WERI-Rb-1 (cell line): Measurements from ENCODE around the gene KCND2.

Source experiments
- DNase-seq: peaks from one replicate; pipeline ENCODE4 v3.0.0-alpha.2; 2020
- H3K27ac ChIP-seq: fragments of 250-450 bp; sonication (Bioruptor Pico); 2 replicates; pipeline ENCODE4 v1.5.1; 2020; ENCODE audit warnings: mild to moderate bottlenecking, moderate library complexity
- H3K27me3 ChIP-seq: fragments of 250-450 bp; sonication (Bioruptor Pico); 2 replicates; pipeline ENCODE4 v1.5.1; 2021; ENCODE audit warnings: mild to moderate bottlenecking, low read depth, moderate library complexity; ENCODE audit not compliant: insufficient read depth, severe bottlenecking
- H3K36me3 ChIP-seq: fragments of 250-450 bp; sonication (Bioruptor Pico); 2 replicates; pipeline ENCODE4 v1.5.1; 2020; ENCODE audit warnings: mild to moderate bottlenecking, moderate library complexity
- H3K4me3 ChIP-seq: 2 replicates; pipeline ENCODE4 v1.5.1; 2011; ENCODE audit warnings: low read depth, mild to moderate bottlenecking, control low read depth, low read length
- H3K9me3 ChIP-seq: fragments of 250-450 bp; sonication (Bioruptor Pico); 2 replicates; pipeline ENCODE4 v1.5.1; 2021; ENCODE audit warnings: mild to moderate bottlenecking, moderate library complexity; ENCODE audit not compliant: severe bottlenecking
- TF ChIP-seq, protein P1 (sequence below): IDR thresholded peaks from 2 replicates; pipeline ENCODE4 v1.5.1; 2011; ENCODE audit warnings: low read depth, mild to moderate bottlenecking, control low read depth, inconsistent platforms, low read length

KCND2 gene

DNA sequence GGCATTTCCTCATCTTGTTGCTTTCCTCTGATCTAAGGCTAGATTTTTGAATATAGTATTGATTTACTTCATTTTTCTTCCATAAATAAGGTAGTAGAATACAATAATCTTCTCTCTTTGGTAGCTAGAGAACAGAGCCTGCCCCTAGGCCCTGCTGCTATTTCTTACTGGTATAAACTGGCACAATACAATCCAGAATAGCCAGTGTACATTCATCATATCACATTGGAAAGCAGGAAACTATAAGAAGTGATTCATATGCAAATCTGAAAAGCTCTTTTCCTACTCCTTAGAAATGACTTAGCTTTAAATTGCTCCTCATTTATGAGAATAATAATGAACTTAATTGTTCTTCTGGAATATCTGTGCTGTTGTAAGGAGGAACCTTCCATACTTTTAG, 100.2 kb downstream of the KCND2 start:
- TF ChIP-seq, protein P1, sequence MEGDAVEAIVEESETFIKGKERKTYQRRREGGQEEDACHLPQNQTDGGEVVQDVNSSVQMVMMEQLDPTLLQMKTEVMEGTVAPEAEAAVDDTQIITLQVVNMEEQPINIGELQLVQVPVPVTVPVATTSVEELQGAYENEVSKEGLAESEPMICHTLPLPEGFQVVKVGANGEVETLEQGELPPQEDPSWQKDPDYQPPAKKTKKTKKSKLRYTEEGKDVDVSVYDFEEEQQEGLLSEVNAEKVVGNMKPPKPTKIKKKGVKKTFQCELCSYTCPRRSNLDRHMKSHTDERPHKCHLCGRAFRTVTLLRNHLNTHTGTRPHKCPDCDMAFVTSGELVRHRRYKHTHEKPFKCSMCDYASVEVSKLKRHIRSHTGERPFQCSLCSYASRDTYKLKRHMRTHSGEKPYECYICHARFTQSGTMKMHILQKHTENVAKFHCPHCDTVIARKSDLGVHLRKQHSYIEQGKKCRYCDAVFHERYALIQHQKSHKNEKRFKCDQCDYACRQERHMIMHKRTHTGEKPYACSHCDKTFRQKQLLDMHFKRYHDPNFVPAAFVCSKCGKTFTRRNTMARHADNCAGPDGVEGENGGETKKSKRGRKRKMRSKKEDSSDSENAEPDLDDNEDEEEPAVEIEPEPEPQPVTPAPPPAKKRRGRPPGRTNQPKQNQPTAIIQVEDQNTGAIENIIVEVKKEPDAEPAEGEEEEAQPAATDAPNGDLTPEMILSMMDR: no peak
- Histone ChIP-seq H3K4me3 (no peak overlapping the region), H3K9me3 (no peaks in the 10 kb centered on the region), H3K27me3 (no peaks in the 10 kb centered on the region), H3K36me3 (no peaks in the 10 kb centered on the region), H3K27ac (no peak overlapping the region)
- no peak for DNase-seq

DNA sequence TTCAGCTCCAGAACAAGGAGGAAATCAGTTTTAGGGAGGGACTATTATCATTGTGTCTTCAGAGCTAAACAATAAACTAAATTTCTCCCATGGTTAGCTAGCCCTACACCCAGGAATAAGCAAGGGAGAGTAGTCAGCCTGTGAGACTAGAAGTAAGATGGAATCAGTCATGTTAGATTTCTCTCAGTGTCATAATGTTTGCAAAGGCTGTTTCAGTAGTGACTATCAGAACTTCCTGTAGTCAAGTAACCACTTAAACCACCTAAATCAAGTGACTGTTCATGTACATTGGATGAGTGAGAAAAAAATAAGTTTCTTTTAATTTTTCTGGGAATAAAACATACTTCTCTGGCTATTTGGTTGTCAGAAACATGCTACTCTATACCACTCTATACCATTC, 121.6 kb downstream of the KCND2 start:
- Histone ChIP-seq H3K4me3 (no peak overlapping the region), H3K9me3 (no peaks in the 10 kb centered on the region), H3K36me3 (no peaks in the 10 kb centered on the region), H3K27ac (no peak overlapping the region), H3K27me3 (no peaks in the 10 kb centered on the region)
- TF ChIP-seq, protein P1: no peak
- DNase-seq: no peak

DNA sequence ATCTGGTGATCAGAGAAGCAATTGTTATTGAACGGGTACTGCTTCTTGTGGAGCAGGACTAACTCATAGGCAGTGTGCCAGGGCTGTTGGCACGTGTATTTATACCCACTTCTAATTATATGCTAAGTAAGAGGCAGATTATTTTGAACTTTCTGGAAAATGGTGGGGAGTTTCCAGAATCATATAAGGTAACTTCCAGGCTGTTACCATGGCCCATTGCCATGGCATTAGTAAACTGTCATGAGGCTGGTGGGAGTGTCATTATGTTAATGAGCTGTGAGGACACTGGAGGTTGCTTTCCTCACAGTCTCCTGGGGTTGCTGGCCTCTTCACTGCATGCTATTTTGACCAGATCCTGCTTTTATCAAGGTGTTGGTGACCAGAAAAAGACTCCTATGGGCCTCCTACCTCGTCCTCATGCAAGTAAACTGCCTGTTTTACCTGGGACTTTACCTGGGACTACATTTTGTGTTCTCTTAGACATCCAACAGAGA, 122.6 kb downstream of the KCND2 start:
- no peak overlapping the region for H3K4me3 ChIP-seq
- no peaks in the 10 kb centered on the region for H3K36me3 ChIP-seq
- TF ChIP-seq, protein P1: no peak
- DNase-seq: no peak
- H3K9me3 ChIP-seq: no peaks in the 10 kb centered on the region
- no peaks in the 10 kb centered on the region for H3K27me3 ChIP-seq
- H3K27ac ChIP-seq: no peak overlapping the region

DNA sequence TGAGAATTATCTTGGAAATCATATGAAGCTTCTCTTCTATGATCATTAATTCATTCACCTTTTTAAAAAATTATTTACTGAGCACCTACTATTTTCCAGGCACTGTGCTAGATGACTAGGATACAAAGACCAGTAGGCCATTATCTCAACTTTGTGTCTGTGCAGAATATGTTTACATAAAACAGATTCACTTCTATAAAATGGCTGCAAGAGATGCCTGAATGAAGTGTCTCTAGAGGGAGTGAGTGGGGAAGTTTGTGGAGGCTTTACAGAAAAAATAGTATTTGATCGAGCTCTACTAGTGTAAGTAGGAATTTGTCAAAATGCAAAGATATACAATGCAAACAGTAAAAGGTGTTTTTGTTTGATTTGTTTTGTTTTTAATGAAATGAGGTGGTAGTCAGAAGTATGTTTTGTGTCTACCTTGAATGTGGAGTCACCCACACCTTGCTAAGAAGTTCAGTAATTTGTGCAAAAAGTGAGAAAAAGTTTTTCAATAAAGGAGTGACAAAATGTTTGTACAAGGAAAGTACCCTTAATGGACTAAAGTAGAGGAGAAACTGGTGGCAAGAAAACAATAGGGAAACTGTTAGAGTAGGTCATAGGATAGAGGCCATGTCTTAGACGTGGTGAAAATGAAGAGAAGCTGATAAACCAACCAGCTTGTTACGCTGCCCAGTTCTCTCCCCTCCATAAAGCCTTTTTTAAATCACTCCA, 125.5 kb downstream of the KCND2 start:
- no peak overlapping the region for H3K4me3 ChIP-seq
- no peak for DNase-seq
- H3K27me3 ChIP-seq: no peaks in the 10 kb centered on the region
- no peak overlapping the region for H3K27ac ChIP-seq
- TF ChIP-seq, protein P1: no peak
- no peaks in the 10 kb centered on the region for H3K9me3 ChIP-seq
- H3K36me3 ChIP-seq: no peaks in the 10 kb centered on the region

DNA sequence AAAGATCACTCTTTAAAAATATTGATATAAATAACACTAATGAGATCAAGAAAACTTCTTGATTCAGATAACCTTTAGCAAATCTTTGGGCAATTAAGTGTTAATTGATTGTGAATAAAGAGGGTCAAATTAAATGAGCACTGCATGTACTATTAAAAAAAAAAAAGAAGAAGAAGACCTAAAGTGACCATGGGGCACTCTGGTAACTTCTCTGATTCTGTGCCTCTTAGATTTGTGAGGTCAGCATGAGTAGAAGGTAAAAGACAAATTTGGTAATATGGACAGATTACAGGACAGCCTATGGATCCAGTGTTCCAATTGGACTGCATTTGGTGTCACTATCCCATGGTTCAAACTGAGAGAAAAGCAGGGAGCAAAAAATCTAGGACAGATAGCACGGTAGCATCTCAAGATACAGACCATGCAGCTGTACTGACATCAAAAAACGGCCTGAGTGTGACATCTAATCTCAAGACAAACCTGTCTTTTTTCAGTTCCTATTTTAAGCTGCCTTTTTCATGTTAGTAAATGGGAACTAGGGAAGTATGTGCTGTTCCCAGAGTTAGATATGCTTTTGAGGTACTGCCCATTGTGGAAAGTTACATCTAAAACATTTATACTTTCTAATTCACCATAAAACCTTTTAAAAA, 128.0 kb downstream of the KCND2 start:
- Histone ChIP-seq H3K9me3 (no peaks in the 10 kb centered on the region), H3K27ac (no peak overlapping the region), H3K4me3 (no peak overlapping the region), H3K36me3 (no peaks in the 10 kb centered on the region), H3K27me3 (no peaks in the 10 kb centered on the region)
- TF ChIP-seq, protein P1: no peak
- DNase-seq: no peak
